Ishikawa (cell line): ENCODE results near the gene HOXD8.

Source experiments
- EGR1 ChIP-seq: IDR thresholded peaks from 2 replicates; pipeline ENCODE4 v1.6.1; 2012
- EP300 ChIP-seq: IDR thresholded peaks from 2 replicates; pipeline ENCODE4 v1.6.1; 2012; ENCODE audit warnings: borderline replicate concordance
- TEAD4 ChIP-seq: IDR thresholded peaks from 2 replicates; pipeline ENCODE4 v1.6.1; 2012
- YY1 ChIP-seq: IDR thresholded peaks from 2 replicates; pipeline ENCODE4 v1.6.1; 2012; ENCODE audit warnings: low read depth
- TF ChIP-seq, protein P1 (sequence below): IDR thresholded peaks from 2 replicates; pipeline ENCODE4 v1.6.1; 2012

DNA sequence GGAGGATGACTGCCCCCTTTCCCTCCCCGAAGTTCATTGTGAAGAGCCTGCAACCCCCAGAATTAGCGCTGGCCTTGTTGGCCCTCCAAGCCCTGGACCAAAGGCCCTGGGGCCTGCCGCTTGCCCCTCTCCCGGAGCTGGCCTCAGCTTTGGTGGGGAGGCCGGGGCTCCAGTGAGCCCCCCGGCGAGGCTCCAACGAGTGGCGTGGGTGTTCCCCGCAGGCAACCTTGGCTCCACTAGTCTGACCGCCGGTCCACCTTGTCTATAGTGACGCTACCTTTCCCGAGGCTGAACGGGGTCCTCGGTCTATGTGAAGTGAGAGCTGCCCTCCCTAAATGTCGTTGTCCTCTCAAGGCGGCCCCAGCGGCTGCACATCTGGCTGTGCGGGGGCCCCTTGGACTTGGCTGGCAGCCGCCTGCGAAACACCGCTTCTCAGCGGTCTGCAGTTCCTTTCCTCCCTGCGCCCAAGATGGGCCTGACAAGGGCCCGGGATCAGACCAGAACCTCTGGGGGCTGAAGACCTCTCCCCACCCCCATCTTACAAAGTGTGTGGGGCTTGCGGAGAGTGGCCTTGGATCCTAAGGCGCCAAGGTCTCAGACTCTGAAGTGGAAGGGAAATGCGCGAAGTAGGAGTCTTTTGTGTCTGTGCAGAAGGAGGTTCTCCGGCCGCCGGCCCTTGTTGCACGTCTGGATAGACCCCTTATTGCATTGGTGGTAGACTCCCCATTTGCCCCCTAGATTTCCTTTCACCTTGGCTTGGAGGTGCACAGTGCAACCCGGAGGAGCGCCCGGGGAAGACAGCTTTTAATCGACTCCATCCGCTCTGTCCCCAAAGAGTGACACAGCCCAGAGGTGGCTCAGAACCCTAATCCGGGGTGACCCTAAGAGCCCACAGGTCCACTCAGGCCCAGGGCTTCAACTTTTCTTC is 16.9 kb upstream of the HOXD8 start:
- TF ChIP-seq, protein P1, sequence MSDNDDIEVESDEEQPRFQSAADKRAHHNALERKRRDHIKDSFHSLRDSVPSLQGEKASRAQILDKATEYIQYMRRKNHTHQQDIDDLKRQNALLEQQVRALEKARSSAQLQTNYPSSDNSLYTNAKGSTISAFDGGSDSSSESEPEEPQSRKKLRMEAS = no peak
- TF ChIP-seq TEAD4 (no peak), EP300 (no peak), YY1 (no peak), EGR1 (no peak)
